ENCODE measurements around the gene SLC35F6. TPM values are rescaled to one million over a fixed set of nuclear protein-coding genes. Genes with fewer than 3 reads are reported as not detected.

SLC35F6 gene
- total and polyA plus RNA-seq, 9 of the 15 experiments (the other 6 are each of a cell fraction or from before 2014, with no cell fraction given), result 11.9 to 47.3 (median 22.5) TPM

GRCh38 chr2:26770986-26771586 lies 7.0 kb downstream of the SLC35F6 start (continued):
- TF ChIP-seq FOXJ3 (CRISPR knock-in tag; IDR thresholded peaks at IDR 0.05) (no peak), E2F6 (IDR thresholded peaks at IDR 0.05; ENCODE audit: borderline replicate concordance in 1 of 2, extremely low read depth in 1 of 2, insufficient read depth in 1 of 2, insufficient read length in 1 of 2, low read depth in 1 of 2, low read length in 1 of 2, poor library complexity in 1 of 2, severe bottlenecking in 1 of 2) (no peak)

GRCh38 chr2:26772064-26773001 lies 8.2 kb downstream of the SLC35F6 start:
- no TSS peak for BruUV-seq (replicated peaks)
- intact Hi-C loops (cut with micrococcal nuclease) (no loop called here), in situ Hi-C loops (cut with MboI) (no loop called here)
- 19% methylated on average over 13 of the region's 13 CpGs for WGBS (ENCODE audit: insufficient coverage, low coverage, missing lambda C conversion rate)
- H3K4me3 ChIP-seq, result no peak overlapping the region
- peak overlapping the region; percentile 34 to 79; a peak in 2 of 4 replicates for H3K9ac ChIP-seq (ENCODE audit: insufficient read depth in 1 of 2, low read depth in 2 of 2, low read length in 2 of 2)
- no peak overlapping the region for H2AFZ ChIP-seq (ENCODE audit: low read depth, low read length)
- peaks cover 52 to 53% of the 10 kb centered on the region in 2 experiments for H3K4me1 ChIP-seq (replicated peaks in 1 of 2; ENCODE audit: control insufficient read depth in 2 of 2, insufficient read depth in 2 of 2, low read length in 2 of 2)
- FAIRE-seq (peak; percentile 77), ATAC-seq (peak; percentile 65), DNase-seq (ENCODE audit: extremely low read depth in 1 of 4, low spot score in 3 of 4) (peak; percentile 57 to 76 (median 60))
- peaks cover 72% of the 10 kb centered on the region; the same call in 2 of the 3 replicates for H3K36me3 ChIP-seq (ENCODE audit: control insufficient read depth, insufficient read depth, low read length)
- ChIA-PET POLR2A (interaction anchor here (0.6 to 3.6 kb wide), 10 partner anchors 9 to 187 kb away, joined by 3 to 18 read pairs (median 4); partner anchors contain the start of genes CENPA and SLC35F6), CTCF (ENCODE audit: low intra/inter-chr PET ratio) (no interaction called here)
- peak overlapping the region; percentile 58 for H3K27ac ChIP-seq (ENCODE audit: extremely low read depth, low read depth, low read length)
- peaks cover 5% of the 10 kb centered on the region for H3K9me1 ChIP-seq (ENCODE audit: control insufficient read depth, insufficient read depth, low read length)
- no peaks in the 10 kb centered on the region for H3K27me3 ChIP-seq (ENCODE audit: control insufficient read depth in 2 of 2, insufficient read depth in 2 of 2, low read length in 2 of 2)
- peaks cover 63% of the 10 kb centered on the region for H3K79me2 ChIP-seq (ENCODE audit: control insufficient read depth, insufficient read depth, low read length)
- H4K20me1 ChIP-seq (replicated peaks; ENCODE audit: control insufficient read depth, insufficient read depth, low read length), result peaks cover 4% of the 10 kb centered on the region; the same call in 1 of the 2 replicates
- H3K4me2 ChIP-seq (ENCODE audit: insufficient read depth, low read length), result peak overlapping the region; percentile 14
- no peaks in the 10 kb centered on the region for H3K9me3 ChIP-seq (replicated peaks; ENCODE audit: control insufficient read depth, insufficient read depth, low read depth, low read length)
- TF ChIP-seq HDAC1 (IDR thresholded peaks at IDR 0.05) (no peak), ZNF263 (CRISPR knock-in tag; IDR thresholded peaks at IDR 0.05; ENCODE audit: borderline replicate concordance) (no peak), NEUROD1 (IDR thresholded peaks at IDR 0.05; ENCODE audit: borderline replicate concordance, low read depth, low read length, partially characterized antibody) (peak; percentile 32), E2F6 (IDR thresholded peaks at IDR 0.05; ENCODE audit: borderline replicate concordance in 1 of 2, extremely low read depth in 1 of 2, insufficient read depth in 1 of 2, insufficient read length in 1 of 2, low read depth in 1 of 2, low read length in 1 of 2, poor library complexity in 1 of 2, severe bottlenecking in 1 of 2) (peak in 1 of 2 experiments; percentile 86), JUND (IDR thresholded peaks at IDR 0.05; ENCODE audit: borderline replicate concordance, low read depth, low read length) (0 out of 2 replicates have a peak, but pooled peaks have one; percentile 5), JUND (tag; IDR thresholded peaks at IDR 0.05; ENCODE audit: borderline replicate concordance, low read depth, low read length) (no peak), GATA2 (CRISPR knock-in tag; IDR thresholded peaks at IDR 0.05) (no peak), ZNF174 (CRISPR knock-in tag; IDR thresholded peaks at IDR 0.05) (no peak)
- TF ChIP-seq, protein P1, sequence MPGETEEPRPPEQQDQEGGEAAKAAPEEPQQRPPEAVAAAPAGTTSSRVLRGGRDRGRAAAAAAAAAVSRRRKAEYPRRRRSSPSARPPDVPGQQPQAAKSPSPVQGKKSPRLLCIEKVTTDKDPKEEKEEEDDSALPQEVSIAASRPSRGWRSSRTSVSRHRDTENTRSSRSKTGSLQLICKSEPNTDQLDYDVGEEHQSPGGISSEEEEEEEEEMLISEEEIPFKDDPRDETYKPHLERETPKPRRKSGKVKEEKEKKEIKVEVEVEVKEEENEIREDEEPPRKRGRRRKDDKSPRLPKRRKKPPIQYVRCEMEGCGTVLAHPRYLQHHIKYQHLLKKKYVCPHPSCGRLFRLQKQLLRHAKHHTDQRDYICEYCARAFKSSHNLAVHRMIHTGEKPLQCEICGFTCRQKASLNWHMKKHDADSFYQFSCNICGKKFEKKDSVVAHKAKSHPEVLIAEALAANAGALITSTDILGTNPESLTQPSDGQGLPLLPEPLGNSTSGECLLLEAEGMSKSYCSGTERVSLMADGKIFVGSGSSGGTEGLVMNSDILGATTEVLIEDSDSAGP (CRISPR knock-in tag; IDR thresholded peaks at IDR 0.05), result no peak
- TF ChIP-seq, protein P2, sequence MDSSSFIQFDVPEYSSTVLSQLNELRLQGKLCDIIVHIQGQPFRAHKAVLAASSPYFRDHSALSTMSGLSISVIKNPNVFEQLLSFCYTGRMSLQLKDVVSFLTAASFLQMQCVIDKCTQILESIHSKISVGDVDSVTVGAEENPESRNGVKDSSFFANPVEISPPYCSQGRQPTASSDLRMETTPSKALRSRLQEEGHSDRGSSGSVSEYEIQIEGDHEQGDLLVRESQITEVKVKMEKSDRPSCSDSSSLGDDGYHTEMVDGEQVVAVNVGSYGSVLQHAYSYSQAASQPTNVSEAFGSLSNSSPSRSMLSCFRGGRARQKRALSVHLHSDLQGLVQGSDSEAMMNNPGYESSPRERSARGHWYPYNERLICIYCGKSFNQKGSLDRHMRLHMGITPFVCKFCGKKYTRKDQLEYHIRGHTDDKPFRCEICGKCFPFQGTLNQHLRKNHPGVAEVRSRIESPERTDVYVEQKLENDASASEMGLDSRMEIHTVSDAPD (CRISPR knock-in tag; IDR thresholded peaks at IDR 0.05), result no peak

All from K562 (cell line).